GM13977 (cell line): Measurements from ENCODE around the gene MCCC1.
"Not testable (repeated sequence)": the region's sequence is repeated elsewhere in the genome, so short reads cannot be mapped to it uniquely, and the experiment has no call there.

Experiments used
- DNase-seq: peaks from one replicate; pipeline ENCODE4 v3.0.0; 2012; ENCODE audit warnings: low spot score
- CTCF ChIP-seq: IDR thresholded peaks from 2 replicates; pipeline ENCODE4 v1.5.1; 2012; ENCODE audit warnings: mild to moderate bottlenecking, control low read depth; ENCODE audit not compliant: insufficient read depth; ENCODE audit errors: extremely low read depth, missing control alignments
- in situ Hi-C: fragments of 300-500 bp; cut with MboI; formaldehyde crosslinking; loops from one replicate; pipeline ENCODE4 v1.12.0; 2022; ENCODE audit warnings: low sequenced_read_pairs, low pct_unique_long_range_greater_than_20kb, mixed read lengths, inconsistent platforms; ENCODE audit not compliant: unreplicated experiment

MCCC1 gene

GRCh38 chr3:183106635-183107034 lies 7.3 kb upstream of the MCCC1 start:
- no peak for TF ChIP-seq CTCF
- in situ Hi-C loops: no loop called here
- DNase-seq: no peak

GRCh38 chr3:183103950-183104349 lies 4.7 kb upstream of the MCCC1 start:
- in situ Hi-C loops, DNase-seq: not testable (repeated sequence)

GRCh38 chr3:183101040-183101439 lies 1.7 kb upstream of the MCCC1 start:
- in situ Hi-C loops: not testable (repeated sequence)

GRCh38 chr3:183100376-183100775 lies 1.1 kb upstream of the MCCC1 start:
- no peak for TF ChIP-seq CTCF
- no peak for DNase-seq
- in situ Hi-C loops: no loop called here

More at GRCh38 chr3:183101040-183101439, 1.7 kb upstream of the MCCC1 start:
- DNase-seq: not testable (repeated sequence)

GRCh38 chr3:183099838-183100204 lies 525 bp upstream of the MCCC1 start:
- no peak for TF ChIP-seq CTCF
- in situ Hi-C loops: no loop called here
- DNase-seq: no peak

GRCh38 chr3:183098536-183099025 lies 715 bp downstream of the MCCC1 start:
- in situ Hi-C loops: no loop called here
- TF ChIP-seq CTCF: no peak

GRCh38 chr3:183094711-183095110 lies 4.6 kb downstream of the MCCC1 start:
- in situ Hi-C loops: no loop called here
- TF ChIP-seq CTCF: no peak

More at GRCh38 chr3:183098536-183099025, 715 bp downstream of the MCCC1 start:
- peak; percentile 57 for DNase-seq

GRCh38 chr3:183092256-183092655 lies 7.0 kb downstream of the MCCC1 start:
- DNase-seq: no peak
- in situ Hi-C loops: no loop called here
- no peak for TF ChIP-seq CTCF

More at GRCh38 chr3:183094711-183095110, 4.6 kb downstream of the MCCC1 start:
- DNase-seq: no peak
